Adrenal gland (tissue), 12 donors: ENCODE data around the gene COL8A1. TPM values are rescaled to one million over a fixed set of nuclear protein-coding genes. Genes with fewer than 3 reads are reported as not detected.

Source experiments
- DNase-seq, 7 donors: peaks; one replicate each; pipeline ENCODE4 v3.0.0-alpha.2; 2019 to 2020
- H3K27ac ChIP-seq, 5 donors: fragments of 200-600 bp; sonication (generic) in 4 of 5; 1 replicate in 3 of 5; 2 replicates in 2 of 5; pipeline versions ENCODE4 v1.5.1 to v1.8.0; 2016 to 2020; ENCODE audit warnings: mild to moderate bottlenecking in 1 of 5
- H3K27me3 ChIP-seq: fragments of 200-600 bp; 2 replicates; pipeline ENCODE4 v1.8.0; 2021
- H3K36me3 ChIP-seq, 2 donors: fragments of 200-600 bp; replicated peaks in 1 of 2; 1 replicate in 1 of 2; 2 replicates in 1 of 2; pipeline versions ENCODE4 v1.5.1 to v1.8.0; 2018 to 2022
- H3K4me1 ChIP-seq, 2 donors: fragments of 200-600 bp; replicated peaks in 1 of 2; 1 replicate in 1 of 2; 2 replicates in 1 of 2; pipeline versions ENCODE4 v1.5.1 to v1.8.0; 2018 to 2021
- H3K4me3 ChIP-seq, 4 donors: fragments of 200-600 bp; sonication (generic) in 3 of 4; one replicate each; pipeline ENCODE4 v1.5.1; 2016 to 2018
- H3K9me3 ChIP-seq, 3 donors: fragments of 200-600 bp; sonication (generic) in 1 of 3; replicated peaks in 1 of 3; 1 replicate in 2 of 3; 2 replicates in 1 of 3; pipeline versions ENCODE4 v1.5.1 to v1.8.0; 2016 to 2021
- CTCF ChIP-seq, 6 experiments: fragments of 450-650 bp in 4 of 6; fragments of 200-600 bp in 2 of 6; sonication (generic) in 1 of 6; IDR thresholded peaks; 1 replicate in 5 of 6; 2 replicates in 1 of 6; pipeline versions ENCODE4 v1.5.1 to v1.8.0; 2016 to 2021; ENCODE audit warnings: antibody characterized with exemption in 6 of 6, mild to moderate bottlenecking in 2 of 6, moderate library complexity in 1 of 6
- POLR2A ChIP-seq, 2 donors: fragments of 450-650 bp; IDR thresholded peaks; one replicate each; pipeline ENCODE4 v1.6.1; 2017; ENCODE audit warnings: antibody characterized with exemption in 2 of 2, mild to moderate bottlenecking in 2 of 2, moderate library complexity in 1 of 2
- WGBS, 4 donors: extraction: QIAGEN DNeasy Blood & Tissue Kit in 2 of 4; methylation state at CpG; one replicate each; pipeline versions ENCODE4 v1.1.5 to v1.1.7; 2013 to 2017; 5-methylcytosine and 5-hydroxymethylcytosine counted together
- intact Hi-C, 2 donors: fragments of 100-400 bp; cut with DNase I; formaldehyde crosslinking; loops; one replicate each; pipeline versions ENCODE4 v1.14.1 to v1.15.0; 2022 to 2023
- polyA plus RNA-seq, 3 donors: library from polyadenylated mRNA; stranded (reverse); fragments of 200-250 nt in 2 of 3; fragments of 350-450 nt in 1 of 3; fragmentation: Illumina TruSeq in 1 of 3; extraction: RNeasy Lipid Tissue Mini Kit (QIAGEN cat#74804) in 1 of 3; gene quantifications; one replicate each; pipeline ENCODE4 v1.2.3, GENCODE V29; 2013 to 2014
- total RNA-seq, 9 donors: library from RNA; depleted of rRNA in 4 of 9; stranded (reverse); fragments of >200 nt in 4 of 9; fragments of 120-200 nt in 1 of 9; fragmentation: NEBNext Ultra II Directional in 1 of 9; extraction: Animal tissue kit (Norgen Biotek cat#: 25700) in 1 of 9; gene quantifications; one replicate each; pipeline versions ENCODE4 v1.1.0 to v1.2.4, GENCODE V29; 2013 to 2023
- donor health status: healthy with polysubstance abuse.
- donor health status: Bipolar disorder and iron deficiency.
- donor health status: DM: yes; HTN: yes; CAD: no.
- donor health status: DM: no; HTN: no; CAD: no.
- donor health status: DM: no; HTN: no; CAD: no.
- donor health status: DM: yes; HTN: yes; CAD: no.

Gene COL8A1
- total and polyA plus RNA-seq, 12 donors, result 0.94 to 59.2 (median 15.9) TPM

- H3K36me3 ChIP-seq, result no peaks in the 10 kb centered on the region
- H3K9me3 ChIP-seq, result no peaks in the 10 kb centered on the region
- 61 to 73% (median 63%) methylated on average over 3 of the region's 3 CpGs for WGBS, 4 donors
- no peaks in the 10 kb centered on the region for H3K27me3 ChIP-seq
- H3K27ac ChIP-seq, result no peak overlapping the region
- intact Hi-C loops, result no loop called here
- H3K4me3 ChIP-seq, result no peak overlapping the region
- H3K4me1 ChIP-seq, result no peaks in the 10 kb centered on the region
- no peak for DNase-seq
- no peak for TF ChIP-seq POLR2A (IDR thresholded peaks at IDR 0.05)
- TF ChIP-seq CTCF (IDR thresholded peaks at IDR 0.05), result no peak
These were observed 36.2 kb upstream of the COL8A1 start for GRCh38 chr3:99602183-99602582.

GRCh38 chr3:99607151-99607550 is 31.2 kb upstream of the COL8A1 start:
- WGBS, 4 donors, result 63 to 83% (median 67%) methylated on average over 1 of the region's 1 CpG
- H3K27me3 ChIP-seq, result no peaks in the 10 kb centered on the region
- no peak overlapping the region for H3K4me3 ChIP-seq
- no peak for DNase-seq
- intact Hi-C loops, result no loop called here
- TF ChIP-seq POLR2A (IDR thresholded peaks at IDR 0.05) (no peak), CTCF (IDR thresholded peaks at IDR 0.05) (no peak)
- H3K4me1 ChIP-seq, result no peaks in the 10 kb centered on the region
- H3K9me3 ChIP-seq, result no peaks in the 10 kb centered on the region
- no peak overlapping the region for H3K27ac ChIP-seq
- H3K36me3 ChIP-seq, result no peaks in the 10 kb centered on the region

GRCh38 chr3:99614768-99615167 is 23.6 kb upstream of the COL8A1 start:
- H3K27ac ChIP-seq, result no peak overlapping the region
- TF ChIP-seq CTCF (IDR thresholded peaks at IDR 0.05) (no peak), POLR2A (IDR thresholded peaks at IDR 0.05) (no peak)
- WGBS, 4 donors, result 54 to 76% (median 71%) methylated on average over 1 of the region's 1 CpG
- no peak overlapping the region for H3K4me3 ChIP-seq
- H3K36me3 ChIP-seq, result no peaks in the 10 kb centered on the region
- intact Hi-C loops, result no loop called here
- H3K9me3 ChIP-seq, result no peaks in the 10 kb centered on the region
- H3K27me3 ChIP-seq, result no peaks in the 10 kb centered on the region
- DNase-seq, result no peak
- H3K4me1 ChIP-seq, result no peaks in the 10 kb centered on the region

GRCh38 chr3:99620077-99620767 is 18.2 kb upstream of the COL8A1 start:
- no peak for TF ChIP-seq POLR2A (IDR thresholded peaks at IDR 0.05)
- no peak for TF ChIP-seq CTCF (IDR thresholded peaks at IDR 0.05)

More at GRCh38 chr3:99620077-99620767, 18.2 kb upstream of the COL8A1 start:
- no peak overlapping the region for H3K27ac ChIP-seq
- WGBS, 4 donors, result 72 to 92% (median 85%) methylated on average over 1 of the region's 1 CpG
- H3K36me3 ChIP-seq, result no peaks in the 10 kb centered on the region
- no peak for DNase-seq
- no peaks in the 10 kb centered on the region for H3K9me3 ChIP-seq
- intact Hi-C loops, result no loop called here
- H3K4me3 ChIP-seq, result no peak overlapping the region
- H3K27me3 ChIP-seq, result no peaks in the 10 kb centered on the region
- H3K4me1 ChIP-seq, result no peaks in the 10 kb centered on the region
